Heart right ventricle (tissue), 16 donors: ENCODE results near the gene KPTN. TPM values are rescaled to one million over a fixed set of nuclear protein-coding genes. Genes with fewer than 3 reads are reported as not detected.
A peak's percentile ranks its signal among the peaks of the same experiment; 100 is the strongest.

ENCODE experiments used
- ATAC-seq, 8 donors: fragments of 200-7000 bp; cut with Tn5 transposase; one replicate each; pipeline ENCODE4 v1.9.1; 2020; ENCODE audit warnings: mild to moderate bottlenecking in 8 of 8, moderate library complexity in 8 of 8, moderate number of reproducible peaks in 1 of 8
- DNase-seq, 2 donors: peaks; one replicate each; pipeline ENCODE4 v3.0.0-alpha.2; 2020
- H3K27ac ChIP-seq, 10 donors: fragments of 200-600 bp; sonication (generic) in 2 of 10; one replicate each; pipeline versions ENCODE4 v1.5.0 to v1.8.0; 2020 to 2022; ENCODE audit warnings: mild to moderate bottlenecking in 3 of 10
- H3K27me3 ChIP-seq, 7 donors: fragments of 200-600 bp; one replicate each; pipeline ENCODE4 v1.8.0; 2021 to 2022; ENCODE audit warnings: mild to moderate bottlenecking in 2 of 7
- H3K36me3 ChIP-seq, 9 donors: fragments of 200-600 bp; sonication (generic) in 1 of 9; one replicate each; pipeline versions ENCODE4 v1.5.0 to v1.8.0; 2020 to 2022; ENCODE audit warnings: mild to moderate bottlenecking in 2 of 9
- H3K4me1 ChIP-seq, 9 donors: fragments of 200-600 bp; sonication (generic) in 1 of 9; one replicate each; pipeline versions ENCODE4 v1.5.0 to v1.8.0; 2020 to 2022; ENCODE audit warnings: mild to moderate bottlenecking in 4 of 9
- H3K4me3 ChIP-seq, 10 donors: fragments of 200-600 bp; sonication (generic) in 2 of 10; one replicate each; pipeline versions ENCODE4 v1.5.0 to v1.8.0; 2020 to 2022; ENCODE audit warnings: mild to moderate bottlenecking in 7 of 10, moderate library complexity in 2 of 10
- H3K9me3 ChIP-seq, 11 donors: fragments of 200-600 bp in 10 of 11; sonication (generic) in 2 of 11; one replicate each; pipeline versions ENCODE4 v1.5.0 to v1.8.0; 2013 to 2022; ENCODE audit warnings: mild to moderate bottlenecking in 2 of 11, control low read depth in 1 of 11, moderate library complexity in 1 of 11
- CTCF ChIP-seq, 9 donors: fragments of 200-600 bp; sonication (generic) in 2 of 9; IDR thresholded peaks; one replicate each; pipeline versions ENCODE4 v1.5.0 to v1.8.0; 2021 to 2022; ENCODE audit warnings: antibody characterized with exemption in 9 of 9, mild to moderate bottlenecking in 5 of 9, moderate library complexity in 1 of 9
- WGBS, 2 donors: extraction: QIAGEN DNeasy Blood & Tissue Kit; methylation state at CpG; one replicate each; pipeline ENCODE4 v1.1.7; 2013; ENCODE audit warnings: inconsistent platforms in 1 of 2; 5-methylcytosine and 5-hydroxymethylcytosine counted together
- intact Hi-C, 10 donors: fragments of 100-400 bp; cut with DNase I; formaldehyde crosslinking; loops; one replicate each; pipeline versions ENCODE4 v1.11.1 to v1.14.2; 2022
- polyA plus RNA-seq, 2 donors: library from polyadenylated mRNA; stranded (reverse); fragments of 200-250 nt; gene quantifications; one replicate each; pipeline ENCODE4 v1.2.3, GENCODE V29; 2013
- total RNA-seq, 10 donors: library from RNA; stranded (reverse); fragmentation: NEBNext Ultra II Directional in 3 of 10; extraction: Animal tissue kit (Norgen Biotek cat#: 25700) in 3 of 10; gene quantifications; one replicate each; pipeline versions ENCODE4 v1.2.1 to v1.2.4, GENCODE V29; 2021 to 2023
- donor health status: Arrhythmogenic right ventricular cardiomyopathy.
- donor health status: ischemic (EF 13 %, LVEDD 7.1; RV severe dilation, severe dysfunction).
- donor health status: healthy with polysubstance abuse.
- donor health status: DM: no; HTN: yes; CAD: no.
- donor health status: DM: no; HTN: no; CAD: no.
- donor health status: ischemic (EF 25% LVEDD 6.9; RV normal size, moderate dysfunction).
- donor health status: ischemic (EF 25% LVEDD 5.7; RV mildly dilated, moderate dysfunction).
- donor health status: healthy.
- donor health status: DM: yes; HTN: yes; CAD: no.
- donor health status: Ischemic cardiomyopathy.
- donor health status: ischemic (EF 35%, LVEDD 5.7; RV mildly dilated, moderate dysfunction).
- donor health status: nonischemic (EF 11% LVEDD 7.7; RV severe dilation, severe dysfunction).
- donor health status: DM: yes; HTN: yes; CAD: no.
- donor health status: PGD.
- donor health status: ischemic (EF 29% LVEDD 5.4; RV normal size, mild dysfunction).
- donor health status: nonischemic (EF 23%, LVEDD 6.1; RV moderate dilation, normal function).

The KPTN gene
- total and polyA plus RNA-seq, 12 donors: 4.0 to 35.6 (median 9.0) TPM

- intact Hi-C loops: loop anchor here in 8 of 10 donors (2.0 to 10.0 kb wide), 8 partner anchors 77 to 183 kb away; partner anchors contain the start of gene BICRA (in 3 of the 8)
- H3K27me3 ChIP-seq: no peaks in the 10 kb centered on the region
- H3K9me3 ChIP-seq: no peaks in the 10 kb centered on the region
- WGBS, 2 donors: 3 to 4% methylated on average over 40 of the region's 40 CpGs
- ATAC-seq (peak in 1 of 8 donors; percentile 9), DNase-seq (no peak)
- H3K27ac ChIP-seq: peak overlapping the region; percentile 49 to 99 (median 96)
- no peak for TF ChIP-seq CTCF (IDR thresholded peaks at IDR 0.05)
- peaks cover 34 to 60% (median 57%) of the 10 kb centered on the region in 9 donors for H3K4me1 ChIP-seq
- H3K36me3 ChIP-seq: no peaks in the 10 kb centered on the region
- H3K4me3 ChIP-seq: peak overlapping the region; percentile 81 to 99 (median 94)
Measured at GRCh38 chr19:47514151-47514868, 30.3 kb upstream of the KPTN start.

DNA sequence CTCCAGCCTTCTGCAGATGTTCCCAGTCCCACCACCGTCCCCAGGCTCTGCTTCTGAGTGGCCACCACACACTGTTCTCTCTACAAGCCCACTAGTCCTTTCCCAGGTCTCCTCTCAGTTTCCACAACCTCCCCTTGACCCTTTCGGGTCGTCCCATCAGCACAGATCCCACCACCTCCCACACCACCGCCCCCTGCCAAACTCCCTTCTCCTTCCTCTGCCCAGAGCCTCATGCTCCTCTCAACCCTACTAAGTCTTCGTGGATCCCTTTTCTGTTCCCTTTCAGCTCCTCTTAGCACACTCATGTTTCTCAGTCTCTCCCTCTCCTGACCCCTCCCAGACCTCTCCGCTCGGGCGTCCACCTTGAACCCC, 28.9 kb upstream of the KPTN start:
- intact Hi-C loops: loop anchor here in 5 of 10 donors (5.0 to 10.0 kb wide), 5 partner anchors 76 to 184 kb away; partner anchors contain the start of gene BICRA (in 2 of the 5)
- no peak for TF ChIP-seq CTCF (IDR thresholded peaks at IDR 0.05)
- Histone ChIP-seq H3K27me3 (no peaks in the 10 kb centered on the region), H3K36me3 (no peaks in the 10 kb centered on the region), H3K4me3 (peak overlapping the region in 8 of 10 donors; percentile 85 to 97 (median 94)), H3K4me1 (peaks cover 39 to 74% (median 70%) of the 10 kb centered on the region in 9 donors), H3K27ac (peak overlapping the region in 8 of 10 donors; percentile 35 to 99 (median 96)), H3K9me3 (no peaks in the 10 kb centered on the region)
- no peak for ATAC-seq
- 65 to 74% methylated on average over 8 of the region's 8 CpGs for WGBS, 2 donors
- DNase-seq: no peak

DNA sequence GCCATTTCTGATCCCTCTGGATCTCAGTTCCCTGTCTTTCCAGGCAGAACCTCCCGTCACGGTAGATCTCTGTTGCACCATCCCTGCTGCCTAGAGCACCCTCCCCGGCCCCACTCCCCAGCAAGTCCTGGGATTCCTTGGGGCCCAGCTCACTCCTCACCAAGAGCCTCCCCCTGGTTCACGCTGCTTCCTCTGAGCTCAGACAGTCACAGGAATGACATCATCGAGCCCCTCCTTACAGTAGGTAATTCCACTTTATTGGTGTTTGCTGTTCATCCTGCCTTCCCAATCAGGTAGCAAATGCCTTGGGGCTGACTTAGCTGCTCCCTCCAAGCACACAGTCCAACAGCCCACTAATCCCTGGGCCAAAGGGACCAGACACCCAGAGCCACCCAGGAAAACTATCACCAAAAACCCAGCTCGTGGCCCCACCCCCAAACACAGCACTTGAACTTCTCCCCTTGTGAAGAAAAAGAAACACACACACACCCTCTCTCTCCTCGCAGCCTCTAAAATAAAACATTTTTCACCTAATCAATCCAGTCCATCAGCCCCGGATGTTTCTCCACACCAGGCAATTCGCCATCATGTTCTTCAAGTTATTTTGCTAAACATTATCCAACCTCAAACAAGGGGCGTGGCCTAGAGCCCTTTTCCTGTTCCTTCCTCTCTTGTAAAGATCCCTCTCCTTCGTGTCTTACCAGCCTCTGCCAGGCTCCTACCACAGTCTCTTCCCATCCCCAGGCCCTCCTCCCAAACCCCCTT, 28.3 kb upstream of the KPTN start:
- peaks cover 43 to 79% (median 76%) of the 10 kb centered on the region in 9 donors for H3K4me1 ChIP-seq
- WGBS, 2 donors: 54 to 62% methylated on average over 11 of the region's 11 CpGs
- no peak for TF ChIP-seq CTCF (IDR thresholded peaks at IDR 0.05)
- no peak for ATAC-seq
- H3K9me3 ChIP-seq: no peaks in the 10 kb centered on the region
- peak overlapping the region in 8 of 10 donors; percentile 85 to 97 (median 94) for H3K4me3 ChIP-seq
- no peaks in the 10 kb centered on the region for H3K27me3 ChIP-seq
- no peak for DNase-seq
- H3K27ac ChIP-seq: peak overlapping the region in 9 of 10 donors; percentile 35 to 99 (median 96)
- intact Hi-C loops: loop anchor here in 5 of 10 donors (5.0 to 10.0 kb wide), 5 partner anchors 75 to 185 kb away; partner anchors contain the start of gene BICRA (in 2 of the 5)
- peaks cover 0 to 5% (median 0%) of the 10 kb centered on the region in 9 donors for H3K36me3 ChIP-seq

GRCh38 chr19:47511681-47512080, 27.7 kb upstream of the KPTN start:
- H3K36me3 ChIP-seq: peaks cover 0 to 6% (median 0%) of the 10 kb centered on the region in 9 donors
- no peaks in the 10 kb centered on the region for H3K27me3 ChIP-seq
- H3K4me1 ChIP-seq: peaks cover 43 to 86% (median 83%) of the 10 kb centered on the region in 9 donors
- H3K4me3 ChIP-seq: peak overlapping the region in 4 of 10 donors; percentile 1 to 95 (median 54)
- WGBS, 2 donors: 61 to 76% methylated on average over 7 of the region's 7 CpGs
- no peak for DNase-seq
- H3K9me3 ChIP-seq: no peaks in the 10 kb centered on the region
- no peak for TF ChIP-seq CTCF (IDR thresholded peaks at IDR 0.05)
- H3K27ac ChIP-seq: peak overlapping the region in 9 of 10 donors; percentile 35 to 99 (median 96)
- intact Hi-C loops: loop anchor here in 5 of 10 donors (5.0 to 10.0 kb wide), 5 partner anchors 74 to 186 kb away; partner anchors contain the start of gene BICRA (in 2 of the 5)
- ATAC-seq: no peak
